Hepatocyte (in vitro differentiated cells): ENCODE data around the gene CRACDL. TPM values are rescaled to one million over a fixed set of nuclear protein-coding genes. Genes with fewer than 3 reads are reported as not detected.

Source experiments
- DNase-seq: peaks from one replicate; pipeline ENCODE4 v3.0.0-alpha.2; 2016; ENCODE audit warnings: low spot score
- H2AFZ ChIP-seq: fragments of 200-600 bp; sonication (generic); 2 replicates; pipeline ENCODE4 v1.6.0; 2016; ENCODE audit warnings: antibody characterized with exemption, mild to moderate bottlenecking
- H3K27ac ChIP-seq: fragments of 200-600 bp; sonication (generic); 2 replicates; pipeline ENCODE4 v1.5.1; 2016; ENCODE audit warnings: mild to moderate bottlenecking
- H3K27me3 ChIP-seq: fragments of 200-600 bp; sonication (generic); 2 replicates; pipeline ENCODE4 v1.6.1; 2016
- H3K36me3 ChIP-seq: fragments of 200-600 bp; sonication (generic); replicated peaks from 2 replicates; pipeline ENCODE4 v1.5.1; 2016; ENCODE audit warnings: low read depth; ENCODE audit not compliant: insufficient read depth
- H3K4me1 ChIP-seq: fragments of 200-600 bp; sonication (generic); 2 replicates; pipeline ENCODE4 v1.5.1; 2016; ENCODE audit warnings: mild to moderate bottlenecking, moderate library complexity; ENCODE audit not compliant: insufficient read depth
- H3K4me2 ChIP-seq: fragments of 200-600 bp; sonication (generic); 2 replicates; pipeline ENCODE4 v1.6.0; 2016
- H3K4me3 ChIP-seq: fragments of 200-600 bp; sonication (generic); 2 replicates; pipeline ENCODE4 v1.5.1; 2016; ENCODE audit warnings: mild to moderate bottlenecking
- H3K79me2 ChIP-seq: fragments of 200-600 bp; sonication (generic); 2 replicates; pipeline ENCODE4 v1.6.0; 2017; ENCODE audit warnings: mild to moderate bottlenecking
- H3K9me2 ChIP-seq: fragments of 200-600 bp; sonication (generic); replicated peaks from 2 replicates; pipeline ENCODE4 v1.6.0; 2017; ENCODE audit warnings: mild to moderate bottlenecking; ENCODE audit not compliant: insufficient read depth
- H3K9me3 ChIP-seq: fragments of 200-600 bp; sonication (generic); 2 replicates; pipeline ENCODE4 v1.5.1; 2016; ENCODE audit warnings: low read depth, mild to moderate bottlenecking
- H4K20me1 ChIP-seq: fragments of 200-600 bp; sonication (generic); 2 replicates; pipeline ENCODE4 v1.6.0; 2016; ENCODE audit warnings: mild to moderate bottlenecking; ENCODE audit not compliant: insufficient read depth, poor library complexity, severe bottlenecking
- EZH2 ChIP-seq: fragments of 200-600 bp; sonication (generic); IDR thresholded peaks from 2 replicates; pipeline ENCODE4 v1.6.1; 2016; ENCODE audit warnings: antibody characterized with exemption, mild to moderate bottlenecking, borderline replicate concordance
- EZH2phosphoT487 ChIP-seq: fragments of 200-600 bp; sonication (generic); IDR thresholded peaks from one replicate; pipeline ENCODE4 v1.6.1; 2018; ENCODE audit warnings: antibody characterized with exemption, mild to moderate bottlenecking, low read depth, moderate library complexity; ENCODE audit not compliant: unreplicated experiment, severe bottlenecking
- WGBS: methylation state at CpG from one replicate; pipeline ENCODE4 v1.1.6; 2016; ENCODE audit warnings: low lambda C conversion rate; ENCODE audit errors: missing lambda C conversion rate; 5-methylcytosine and 5-hydroxymethylcytosine counted together
- polyA plus RNA-seq: library from polyadenylated mRNA; unstranded; fragments of >200 nt; fragmentation: Nextera tagmentation; extraction: Ambion mirVana; gene quantifications from 2 replicates; pipeline ENCODE4 v1.2.1, GENCODE V29; 2016
- total RNA-seq: library from RNA; depleted of rRNA; stranded (reverse); fragments of >200 nt; gene quantifications from 2 replicates; pipeline ENCODE4 v1.2.3, GENCODE V29; 2014
- TF ChIP-seq, protein P1 (sequence below): fragments of 200-600 bp; sonication (generic); IDR thresholded peaks from 2 replicates; pipeline ENCODE4 v1.5.1; 2016; ENCODE audit warnings: antibody characterized with exemption, mild to moderate bottlenecking; ENCODE audit not compliant: poor library complexity

Gene CRACDL
- total and polyA plus RNA-seq, 2 experiments from 2014 or later, result 0.47 to 1.4 TPM

DNA sequence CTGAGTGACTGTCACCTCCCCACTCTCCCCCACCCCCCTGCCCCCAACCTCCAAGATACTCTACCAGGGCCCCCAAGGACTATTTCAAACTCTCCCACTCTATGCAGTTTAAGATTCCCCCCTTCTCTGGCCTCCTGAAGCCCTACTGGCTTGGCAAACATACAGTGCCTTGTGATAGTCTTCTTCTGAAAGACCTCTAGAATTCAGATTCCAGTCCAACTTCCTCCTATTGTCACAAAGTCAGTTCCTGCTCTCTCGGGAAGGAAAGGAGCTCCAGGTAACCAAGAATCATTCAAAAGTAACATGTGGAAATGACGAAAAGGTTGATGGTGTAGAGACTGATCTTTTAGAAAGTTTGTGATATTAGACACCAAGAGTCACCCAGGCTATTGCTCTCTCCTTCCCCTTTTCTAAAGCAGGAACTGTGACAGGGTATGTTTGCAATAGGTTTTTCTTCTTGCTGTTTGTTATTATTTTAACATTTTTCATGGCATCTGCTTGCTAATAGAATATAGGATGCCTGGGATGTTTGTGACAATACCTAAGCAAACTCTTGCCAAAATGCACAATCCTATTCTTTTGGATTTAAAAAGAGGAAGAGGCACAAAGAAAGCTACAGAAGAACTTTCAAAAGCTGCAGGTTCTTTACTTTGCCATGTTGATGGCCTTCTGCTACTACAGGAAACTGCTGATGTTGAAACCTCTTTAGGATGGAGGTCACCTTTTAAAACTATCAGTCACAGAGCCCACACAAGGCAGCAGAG is 111.6 kb downstream of the CRACDL start:
- H3K9me2 ChIP-seq, result no peaks in the 10 kb centered on the region
- no peak overlapping the region for H3K4me3 ChIP-seq
- 85% methylated on average over 2 of the region's 2 CpGs for WGBS

DNA sequence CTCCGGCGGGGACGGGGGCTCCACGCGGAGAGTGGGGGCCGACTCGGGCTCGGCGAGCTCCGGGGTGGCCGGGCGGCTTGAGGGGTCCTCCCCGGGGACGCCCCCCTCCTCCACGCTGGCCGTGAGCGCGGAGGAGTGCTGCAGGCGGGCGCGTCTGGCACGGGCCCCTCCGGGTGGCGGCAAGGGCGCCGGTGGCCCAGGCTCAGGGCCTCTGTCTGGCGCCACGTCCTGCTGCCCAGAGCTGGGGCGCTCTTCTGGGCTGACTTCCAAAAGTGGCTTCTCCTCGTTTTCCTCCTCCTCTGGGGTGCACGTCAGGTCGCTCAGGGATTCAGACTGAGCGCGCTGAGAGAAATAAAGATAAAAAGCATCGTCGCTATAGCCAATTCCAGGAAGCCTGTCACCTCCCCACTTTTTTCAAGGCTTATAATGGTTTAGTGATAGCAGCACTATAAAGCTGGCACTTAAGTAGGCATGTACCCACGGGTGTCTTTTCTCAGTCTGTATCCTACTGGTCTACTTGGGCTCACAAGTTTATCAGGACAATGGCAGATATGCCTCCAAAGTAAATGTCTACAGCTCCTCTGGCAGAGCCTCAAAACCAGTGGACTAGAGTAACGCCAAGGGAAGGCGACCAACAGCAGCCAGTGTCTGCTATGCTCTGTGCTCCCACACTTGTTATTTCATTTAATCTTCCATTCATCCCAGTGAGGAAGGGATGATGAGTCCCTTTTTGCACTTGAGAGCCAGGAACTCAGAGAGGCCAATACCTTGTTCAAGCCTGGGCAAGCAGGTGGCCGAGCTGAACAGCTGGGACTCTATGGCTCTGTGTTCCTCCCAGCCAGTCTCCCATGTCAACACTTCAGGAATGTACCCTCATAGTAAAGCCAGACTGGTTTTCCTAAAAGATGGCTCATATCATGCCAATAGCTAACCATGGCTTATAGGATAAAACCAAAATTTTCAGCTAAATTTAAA is 112.5 kb downstream of the CRACDL start:
- no peaks in the 10 kb centered on the region for H4K20me1 ChIP-seq
- H2AFZ ChIP-seq, result peak overlapping the region; percentile 71
- no peaks in the 10 kb centered on the region for H3K36me3 ChIP-seq
- no peaks in the 10 kb centered on the region for H3K79me2 ChIP-seq
- no peak for DNase-seq
- TF ChIP-seq, protein P1, sequence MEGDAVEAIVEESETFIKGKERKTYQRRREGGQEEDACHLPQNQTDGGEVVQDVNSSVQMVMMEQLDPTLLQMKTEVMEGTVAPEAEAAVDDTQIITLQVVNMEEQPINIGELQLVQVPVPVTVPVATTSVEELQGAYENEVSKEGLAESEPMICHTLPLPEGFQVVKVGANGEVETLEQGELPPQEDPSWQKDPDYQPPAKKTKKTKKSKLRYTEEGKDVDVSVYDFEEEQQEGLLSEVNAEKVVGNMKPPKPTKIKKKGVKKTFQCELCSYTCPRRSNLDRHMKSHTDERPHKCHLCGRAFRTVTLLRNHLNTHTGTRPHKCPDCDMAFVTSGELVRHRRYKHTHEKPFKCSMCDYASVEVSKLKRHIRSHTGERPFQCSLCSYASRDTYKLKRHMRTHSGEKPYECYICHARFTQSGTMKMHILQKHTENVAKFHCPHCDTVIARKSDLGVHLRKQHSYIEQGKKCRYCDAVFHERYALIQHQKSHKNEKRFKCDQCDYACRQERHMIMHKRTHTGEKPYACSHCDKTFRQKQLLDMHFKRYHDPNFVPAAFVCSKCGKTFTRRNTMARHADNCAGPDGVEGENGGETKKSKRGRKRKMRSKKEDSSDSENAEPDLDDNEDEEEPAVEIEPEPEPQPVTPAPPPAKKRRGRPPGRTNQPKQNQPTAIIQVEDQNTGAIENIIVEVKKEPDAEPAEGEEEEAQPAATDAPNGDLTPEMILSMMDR, result no peak
- TF ChIP-seq EZH2, result no peak
- TF ChIP-seq EZH2phosphoT487, result no peak
- H3K4me2 ChIP-seq, result peak overlapping the region; percentile 97
- 38% methylated on average over 28 of the region's 40 CpGs for WGBS
- H3K27ac ChIP-seq, result no peak overlapping the region
- peak overlapping the region; percentile 34 for H3K4me3 ChIP-seq
- H3K4me1 ChIP-seq, result no peaks in the 10 kb centered on the region
- H3K9me3 ChIP-seq, result no peaks in the 10 kb centered on the region
- peaks cover 6% of the 10 kb centered on the region for H3K27me3 ChIP-seq
- H3K9me2 ChIP-seq, result no peaks in the 10 kb centered on the region

More for the DNA sequence above, 111.6 kb downstream of the CRACDL start:
- Histone ChIP-seq H4K20me1 (no peaks in the 10 kb centered on the region), H3K36me3 (no peaks in the 10 kb centered on the region), H2AFZ (no peak overlapping the region), H3K4me1 (no peaks in the 10 kb centered on the region), H3K27ac (no peak overlapping the region), H3K27me3 (peaks cover 6% of the 10 kb centered on the region), H3K4me2 (no peak overlapping the region), H3K9me3 (no peaks in the 10 kb centered on the region), H3K79me2 (no peaks in the 10 kb centered on the region)
- no peak for TF ChIP-seq EZH2
- no peak for DNase-seq

DNA sequence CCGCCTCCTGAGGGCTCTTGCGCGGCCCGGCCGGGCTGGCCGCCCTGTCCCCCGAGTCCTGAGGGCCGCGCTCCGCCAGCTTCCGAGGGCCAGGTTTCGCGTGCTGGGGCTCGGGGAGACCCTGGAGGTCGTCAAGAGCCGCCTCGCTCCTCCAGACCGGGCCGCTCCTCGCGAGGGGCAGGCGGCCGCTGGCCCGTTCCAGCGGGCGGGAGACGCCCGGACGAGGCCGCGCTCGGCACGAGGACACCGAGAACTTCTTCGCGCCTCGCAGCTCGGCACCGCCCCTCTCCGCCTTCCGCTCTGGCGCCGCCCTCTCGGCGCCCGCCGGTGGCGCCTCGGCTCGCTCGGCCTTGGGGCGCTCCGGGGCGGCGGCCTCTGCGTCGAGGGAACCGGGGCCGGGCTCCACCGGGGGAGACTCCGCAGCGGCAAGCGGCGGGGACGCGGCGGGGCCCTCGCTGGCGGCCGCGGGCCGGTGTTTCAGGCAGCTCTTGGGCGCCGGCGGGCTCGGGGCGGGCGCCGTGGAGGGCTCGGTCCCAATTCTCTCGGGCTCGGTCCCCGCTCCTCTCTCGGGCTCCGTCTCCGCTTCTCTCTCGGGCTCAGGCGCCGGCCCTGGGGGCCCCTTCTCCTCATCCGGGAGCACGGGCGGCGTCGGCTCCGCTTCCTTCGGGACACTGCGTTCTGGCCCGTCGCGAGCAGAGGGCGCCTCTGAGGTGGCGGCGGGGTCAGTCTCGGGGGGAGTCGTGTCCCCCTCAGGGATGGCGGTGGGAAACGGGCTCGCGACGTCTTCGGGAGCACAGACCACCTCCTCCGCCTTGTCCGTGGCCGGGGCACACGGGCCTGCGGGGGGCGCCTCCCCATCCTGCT is 113.5 kb downstream of the CRACDL start:
- Histone ChIP-seq H3K79me2 (no peaks in the 10 kb centered on the region), H3K4me1 (no peaks in the 10 kb centered on the region), H4K20me1 (no peaks in the 10 kb centered on the region), H3K9me3 (no peaks in the 10 kb centered on the region), H3K9me2 (no peaks in the 10 kb centered on the region), H3K36me3 (no peaks in the 10 kb centered on the region), H3K4me2 (peak overlapping the region; percentile 97), H2AFZ (peak overlapping the region; percentile 71), H3K4me3 (peak overlapping the region; percentile 34), H3K27ac (no peak overlapping the region), H3K27me3 (peaks cover 6% of the 10 kb centered on the region)
- TF ChIP-seq EZH2 (no peak), EZH2phosphoT487 (no peak)
- TF ChIP-seq, protein P1, result peak; percentile 44
- 42% methylated on average over 52 of the region's 117 CpGs for WGBS
- DNase-seq, result peak; percentile 70
